C1 segment of cervical spinal cord (tissue), 14 donors: ENCODE measurements around the gene TRAF5.
"Not testable (repeated sequence)": the region's sequence is repeated elsewhere in the genome, so short reads cannot be mapped to it uniquely, and the experiment has no call there.

Experiments used
- DNase-seq, 14 donors: peaks; one replicate each; lab custom pipeline; 2025; lab: John Stamatoyannopoulos, UW

The TRAF5 gene

GRCh38 chr1:211378844-211379243 is 52.2 kb downstream of the TRAF5 start:
- DNase-seq = no peak

GRCh38 chr1:211379446-211379845 is 52.8 kb downstream of the TRAF5 start:
- DNase-seq = no peak

DNA sequence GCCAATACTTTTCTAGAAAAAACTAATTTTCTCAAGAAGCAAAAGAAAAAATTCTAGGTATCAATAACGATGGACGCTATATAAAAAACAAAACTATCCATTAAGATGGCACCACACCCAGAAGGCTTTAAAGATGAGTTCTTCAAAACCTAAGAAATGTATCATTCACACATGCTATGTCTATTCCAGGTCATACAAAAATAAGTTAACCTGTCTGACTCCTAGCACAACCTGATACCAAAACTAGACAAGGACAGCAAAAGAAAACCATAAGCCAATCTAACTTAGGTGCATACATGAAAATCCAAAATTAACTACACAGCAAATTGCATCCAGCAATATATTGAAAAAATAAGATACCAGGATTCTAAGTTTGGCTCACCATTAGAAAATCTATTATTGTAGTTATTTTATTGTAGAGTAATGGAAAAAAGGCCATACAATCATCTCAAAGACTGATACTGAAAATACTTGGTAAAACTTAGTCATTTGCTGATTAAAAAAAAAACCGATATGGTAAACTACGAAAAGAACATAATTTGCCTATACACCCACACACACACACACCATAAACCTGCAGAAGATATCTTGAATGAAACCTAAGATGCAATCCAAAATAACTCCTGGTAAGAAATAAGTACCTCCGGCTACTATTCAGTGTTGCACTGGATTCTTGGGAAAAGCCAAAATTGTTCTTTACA is 55.0 kb downstream of the TRAF5 start:
- DNase-seq = no peak

DNA sequence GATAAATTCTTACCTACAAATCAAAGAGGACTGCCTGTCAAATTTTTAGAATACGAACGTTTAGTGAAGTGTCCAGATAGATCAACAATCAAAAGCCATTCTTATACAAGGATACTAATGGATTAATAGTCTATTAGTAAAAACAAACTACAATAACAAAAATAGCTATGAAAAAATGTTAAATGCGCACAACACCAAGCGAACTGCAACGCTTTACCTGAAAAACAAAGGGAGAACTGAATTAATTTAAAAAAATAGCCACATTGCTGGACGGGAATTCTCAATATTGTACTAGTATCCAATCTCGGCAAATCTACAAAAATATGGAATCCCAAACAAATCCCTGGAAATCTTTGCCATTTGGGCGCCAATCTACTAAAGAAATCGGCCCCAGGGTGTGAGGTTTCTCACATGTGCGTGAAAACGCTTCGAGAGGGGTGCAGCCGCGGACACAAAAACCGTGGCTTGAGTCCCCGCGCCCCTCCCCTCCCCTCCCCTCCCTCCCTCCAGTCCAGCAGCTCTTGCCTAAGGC is 55.6 kb downstream of the TRAF5 start:
- DNase-seq = no peak

DNA sequence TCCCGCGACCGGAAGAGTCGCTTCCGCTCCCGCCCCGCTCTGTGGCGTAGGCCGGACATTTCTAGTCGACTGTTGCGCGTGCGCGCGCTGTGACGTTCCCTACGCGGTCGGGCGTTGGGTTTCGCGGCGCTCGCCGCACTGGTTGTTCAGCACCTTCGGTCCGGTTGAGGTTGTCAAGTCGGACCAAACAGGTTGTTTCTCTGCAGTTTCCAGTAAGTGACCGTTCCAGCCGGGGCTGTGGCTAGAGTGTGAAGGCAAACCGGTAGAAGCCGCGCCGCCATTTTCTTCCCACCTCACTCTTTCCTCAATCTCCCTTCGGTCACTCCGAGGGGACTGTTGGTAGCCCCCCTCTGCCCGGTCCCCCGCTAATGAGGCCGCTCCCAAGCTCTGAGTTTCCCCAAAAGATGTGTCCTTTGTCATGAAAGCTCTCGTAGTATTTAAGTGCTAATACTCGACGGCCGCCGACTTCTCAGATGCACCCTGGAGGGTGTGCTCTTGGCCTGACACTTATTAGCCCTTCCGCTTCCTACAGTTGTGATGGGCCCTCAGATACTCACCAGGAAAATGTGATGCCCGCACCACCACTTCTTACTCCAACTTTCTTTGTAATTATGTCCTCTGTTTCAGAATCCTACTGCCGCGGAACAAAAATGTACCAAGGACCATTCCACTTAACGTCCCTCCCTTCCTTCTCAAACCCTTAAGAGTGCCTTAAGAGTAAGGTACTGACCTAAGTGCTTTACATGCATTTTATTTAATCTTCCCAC is 56.3 kb downstream of the TRAF5 start:
- DNase-seq = peak; percentile 19 to 94 (median 84)

DNA sequence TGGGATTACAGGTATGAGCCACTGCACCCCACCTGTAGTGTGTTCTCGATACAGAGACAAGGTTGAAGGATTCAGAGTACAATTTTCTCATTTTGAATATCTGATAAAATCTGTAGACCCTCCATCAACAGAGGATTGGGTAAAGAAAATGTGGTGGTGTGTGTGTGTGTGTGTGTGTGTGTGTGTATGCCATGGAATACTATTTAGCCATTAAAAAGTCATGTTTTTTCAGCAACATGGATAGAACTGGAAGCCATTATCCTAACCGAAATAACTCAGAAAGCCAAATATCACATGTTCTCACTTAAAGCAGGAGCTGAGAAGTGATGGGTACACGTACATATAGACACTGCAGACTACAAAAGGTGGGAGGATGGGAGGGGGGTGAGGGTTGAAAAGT is 57.9 kb downstream of the TRAF5 start:
- no peak for DNase-seq

DNA sequence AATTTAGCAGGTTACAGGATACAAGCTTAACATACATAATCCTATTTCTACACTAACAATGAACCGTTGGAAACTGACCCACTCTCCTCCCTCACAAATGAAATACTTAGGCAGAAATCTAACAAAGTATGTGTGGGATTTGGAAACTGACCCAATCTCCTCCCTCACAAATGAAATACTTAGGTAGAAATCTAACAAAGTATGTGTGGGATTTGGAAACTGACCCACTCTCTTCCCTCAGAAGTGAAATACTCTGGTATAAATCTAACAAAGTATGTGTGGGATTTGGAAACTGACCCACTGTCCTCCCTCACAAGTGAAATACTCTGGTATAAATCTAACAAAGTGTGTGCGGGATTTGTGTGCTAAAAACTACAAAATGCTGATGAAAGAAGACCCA is 60.3 kb downstream of the TRAF5 start:
- no peak for DNase-seq

- DNase-seq = not testable (repeated sequence)
Observed at GRCh38 chr1:211390829-211391228, 64.2 kb downstream of the TRAF5 start.

DNA sequence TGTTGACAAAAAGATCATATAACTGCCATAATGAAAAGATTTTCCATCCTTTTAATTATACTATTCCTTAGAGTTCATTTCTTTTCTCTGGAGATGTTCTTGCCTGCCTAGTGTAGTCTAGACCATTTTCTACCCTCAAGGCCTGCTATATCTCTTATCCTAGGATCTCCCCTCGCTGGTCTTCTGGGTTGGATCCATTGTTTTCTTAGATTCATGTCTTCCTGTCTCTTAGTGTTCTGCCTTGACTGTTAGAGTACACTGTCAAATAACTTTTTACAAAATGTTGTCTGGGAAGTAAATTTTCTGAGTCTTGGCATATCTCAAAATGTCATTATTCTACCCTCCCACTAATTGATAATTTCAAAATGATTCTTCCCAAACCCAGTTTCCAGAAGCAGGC is 66.6 kb downstream of the TRAF5 start:
- no peak for DNase-seq

GRCh38 chr1:211398266-211398930 is 71.8 kb downstream of the TRAF5 start:
- DNase-seq = not testable (repeated sequence)

DNA sequence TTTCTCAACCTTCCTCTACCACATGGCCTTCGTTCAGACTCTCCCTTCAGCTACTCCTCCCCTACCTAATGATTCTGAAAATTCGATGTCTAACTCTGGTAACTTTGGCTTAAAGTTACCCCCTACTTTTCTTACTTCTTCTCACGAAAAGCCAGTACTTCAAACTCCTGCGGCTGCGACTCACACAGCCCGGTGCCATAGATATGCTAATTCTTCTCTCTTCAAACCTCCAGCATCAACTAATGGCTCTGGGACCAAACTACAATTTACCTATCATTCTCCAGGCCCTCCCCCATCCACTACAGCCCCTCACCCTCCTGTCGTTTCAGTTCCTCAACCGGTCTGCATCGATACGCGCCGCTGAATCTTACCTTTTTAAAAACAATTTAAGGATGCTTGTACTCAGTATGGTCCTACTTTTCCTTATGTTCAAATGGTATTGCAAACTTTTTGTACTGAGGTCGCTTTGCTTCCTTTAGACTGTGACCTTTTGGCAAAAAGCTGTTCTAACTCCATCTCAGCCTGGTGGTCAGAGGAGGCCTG is 73.3 kb downstream of the TRAF5 start:
- DNase-seq = not testable (repeated sequence)

DNA sequence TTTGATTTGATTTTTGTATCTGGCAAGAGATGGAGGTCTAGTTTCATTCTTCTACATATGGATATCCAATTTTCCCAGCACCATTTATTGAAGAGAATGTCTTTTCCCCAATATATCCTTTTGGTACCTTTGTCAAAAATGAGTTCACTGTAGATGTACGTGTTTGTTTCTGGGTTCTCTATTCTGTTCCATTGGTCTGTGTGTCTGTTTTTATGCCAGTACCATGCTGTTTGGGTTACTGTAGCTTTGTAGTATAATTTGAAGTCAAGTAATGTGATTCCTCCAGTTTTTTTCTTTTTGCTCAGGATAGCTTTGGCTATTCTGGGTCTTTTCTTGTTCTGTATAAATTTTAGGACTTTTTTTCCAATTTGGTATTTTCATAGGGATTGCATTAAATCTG is 75.1 kb downstream of the TRAF5 start:
- DNase-seq = not testable (repeated sequence)

GRCh38 chr1:211406086-211406485 is 79.5 kb downstream of the TRAF5 start:
- DNase-seq = not testable (repeated sequence)

- not testable (repeated sequence) for DNase-seq
Observed at GRCh38 chr1:211407749-211408148, 81.1 kb downstream of the TRAF5 start.

GRCh38 chr1:211411639-211412038 is 85.0 kb downstream of the TRAF5 start:
- DNase-seq = no peak

DNA sequence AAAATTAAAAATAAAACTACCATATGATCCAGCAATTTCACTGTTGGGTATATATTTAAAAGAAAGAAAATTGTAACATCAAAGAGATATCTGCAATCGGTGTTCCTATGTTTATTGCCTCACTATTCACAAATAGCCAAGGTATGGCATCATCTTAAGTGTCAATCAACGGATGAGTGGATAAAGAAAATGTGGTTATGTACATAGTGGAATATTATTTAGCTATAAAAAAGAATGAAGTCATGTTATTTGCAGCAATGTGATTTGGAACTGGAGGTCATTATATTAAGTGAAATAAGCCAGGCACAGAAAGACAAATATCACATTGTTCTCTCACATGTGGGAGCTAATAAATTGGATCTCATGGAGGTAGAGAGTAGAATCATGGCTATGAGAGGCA is 89.1 kb downstream of the TRAF5 start:
- no peak for DNase-seq

DNA sequence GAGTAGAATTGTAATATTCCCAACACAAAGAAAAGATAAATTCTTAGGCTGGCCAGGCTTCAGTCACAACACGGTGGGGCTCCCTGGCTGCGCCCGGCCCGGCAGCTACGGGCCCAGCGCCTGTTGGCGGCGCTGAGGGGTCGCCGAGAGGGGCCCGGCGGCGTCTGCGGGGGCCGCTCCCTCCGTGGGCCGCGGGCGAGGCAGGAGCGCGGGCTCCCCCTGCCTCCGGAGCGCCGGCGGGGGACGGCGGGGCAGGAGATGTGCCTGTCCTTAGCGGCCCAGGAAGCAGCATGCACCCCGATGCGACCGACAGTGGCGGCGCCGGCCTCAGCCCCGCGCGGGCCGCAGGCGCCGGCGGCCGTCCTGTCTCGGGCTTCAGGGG is 89.6 kb downstream of the TRAF5 start:
- DNase-seq = peak in 6 of 14 donors; percentile 2 to 28 (median 22)

DNA sequence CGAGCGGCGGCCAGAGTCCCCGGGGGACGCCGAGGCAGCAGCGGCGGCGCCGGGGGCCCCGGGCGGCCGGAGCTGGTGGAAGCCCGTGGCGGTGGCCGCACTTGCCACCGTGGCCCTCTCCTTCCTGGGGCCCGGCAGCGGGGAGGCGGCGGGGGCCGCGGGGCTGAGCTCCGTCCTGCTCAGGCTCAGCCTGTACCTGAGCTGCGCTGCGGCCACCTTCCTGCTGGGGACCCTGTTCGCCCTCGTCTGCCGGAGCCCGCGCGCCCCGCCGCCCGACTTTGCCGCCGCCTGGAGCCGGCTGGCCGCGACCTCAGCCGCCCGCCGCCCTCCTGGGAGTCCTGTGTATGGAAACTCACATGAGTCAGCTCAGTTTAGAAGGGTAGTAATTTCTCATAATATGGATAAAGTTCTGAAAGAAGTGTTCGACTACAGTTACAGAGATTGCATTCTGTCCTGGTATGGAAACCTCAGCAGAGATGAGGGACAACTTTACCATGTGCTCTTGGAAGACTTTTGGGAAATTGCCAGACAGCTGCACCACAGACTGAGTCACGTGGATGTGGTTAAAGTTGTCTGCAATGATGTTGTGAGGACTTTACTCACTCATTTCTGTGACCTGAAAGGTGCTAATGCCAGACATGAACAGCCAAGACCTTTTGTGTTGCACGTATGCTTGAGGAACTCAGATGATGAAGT is 90.1 kb downstream of the TRAF5 start:
- DNase-seq = peak in 5 of 14 donors; percentile 1 to 28 (median 16)

GRCh38 chr1:211420389-211420788 is 93.8 kb downstream of the TRAF5 start:
- no peak for DNase-seq

GRCh38 chr1:211420845-211421454 is 94.3 kb downstream of the TRAF5 start:
- DNase-seq = no peak

DNA sequence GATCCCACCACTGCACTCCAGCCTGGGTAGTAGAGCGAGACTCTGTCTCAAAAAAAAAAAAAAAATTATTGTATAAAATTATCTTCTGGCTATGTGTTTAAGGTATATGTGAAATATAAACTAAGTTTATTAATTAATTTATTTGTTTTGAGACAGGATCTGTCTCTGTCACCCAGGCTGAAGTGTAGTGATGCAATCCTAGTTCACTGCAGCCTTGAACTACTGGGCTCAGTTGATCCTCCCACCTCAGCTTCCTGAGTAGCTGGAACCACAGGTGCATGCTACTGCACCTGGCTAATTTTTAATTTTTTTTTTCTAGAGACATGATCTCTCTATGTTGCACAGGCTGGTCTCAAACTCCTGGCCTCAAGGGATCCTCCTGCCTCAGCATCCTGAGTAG is 97.4 kb downstream of the TRAF5 start:
- no peak for DNase-seq
